IMR-90 (cell line): ENCODE data around the gene MMS19. TPM values are rescaled to one million over a fixed set of nuclear protein-coding genes. Genes with fewer than 3 reads are reported as not detected.

Experiments
- ATAC-seq: fragments of 200-7000 bp; cut with Tn5 transposase; 2 replicates; pipeline ENCODE4 v1.9.1; 2020; ENCODE audit warnings: low read depth, mild to moderate bottlenecking, moderate library complexity
- BruUV-seq: library from RNA; stranded (reverse); fragments of 400-500 nt; replicated peaks from 2 replicates; lab custom pipeline; 2021; lab: Mats Ljungman, UMichigan
- CTCF ChIA-PET: fragments of 300-600 bp; formaldehyde crosslinking; extraction: SDS; loops from one replicate; lab custom pipeline; 2021; ENCODE audit warnings: antibody characterized with exemption; lab: Yijun Ruan, JAX
- POLR2A ChIA-PET: fragments of 300-600 bp; sonication (Branson Sonifier 250); formaldehyde crosslinking; loops from one replicate; lab custom pipeline; 2022; ENCODE audit warnings: antibody characterized with exemption; ENCODE audit not compliant: unreplicated experiment; lab: Charles Lee
- DNase-seq: peaks from one replicate; pipeline ENCODE4 v3.0.0; 2013
- H2AFZ ChIP-seq: replicated peaks from 2 replicates; pipeline ENCODE3; 2013; ENCODE audit warnings: low read length, mild to moderate bottlenecking; ENCODE audit not compliant: poor library complexity
- H2AK5ac ChIP-seq: 2 replicates; pipeline ENCODE4 v1.6.1; 2013; ENCODE audit warnings: low read depth, low read length, inconsistent platforms
- H2AK9ac ChIP-seq: replicated peaks from 2 replicates; pipeline ENCODE3; 2013; ENCODE audit warnings: mild to moderate bottlenecking, low read depth, low read length, moderate library complexity; ENCODE audit not compliant: poor library complexity
- H2BK120ac ChIP-seq: 2 replicates; pipeline ENCODE4 v1.6.1; 2013; ENCODE audit warnings: low read depth, low read length, inconsistent platforms
- H2BK15ac ChIP-seq: 3 replicates; pipeline ENCODE4 v1.6.1; 2013; ENCODE audit warnings: low read depth, low read length, inconsistent platforms
- H2BK20ac ChIP-seq: 2 replicates; pipeline ENCODE4 v1.6.1; 2013; ENCODE audit warnings: low read depth, mild to moderate bottlenecking, inconsistent platforms, low read length, moderate library complexity
- H2BK5ac ChIP-seq: 2 replicates; pipeline ENCODE4 v1.6.1; 2013; ENCODE audit warnings: mild to moderate bottlenecking, low read depth, low read length, inconsistent platforms; ENCODE audit not compliant: poor library complexity, severe bottlenecking
- H3K14ac ChIP-seq: replicated peaks from 2 replicates; pipeline ENCODE4 v1.6.1; 2013; ENCODE audit warnings: low read depth, low read length, inconsistent platforms
- H3K18ac ChIP-seq: 2 replicates; pipeline ENCODE4 v1.6.1; 2013; ENCODE audit warnings: low read depth, low read length, control low read depth
- H3K23ac ChIP-seq: 2 replicates; pipeline ENCODE4 v1.6.1; 2013; ENCODE audit warnings: low read depth, low read length, inconsistent platforms
- H3K27ac ChIP-seq: 2 replicates; pipeline ENCODE4 v1.5.1; 2013; ENCODE audit warnings: mild to moderate bottlenecking, control low read depth, low read length; ENCODE audit not compliant: insufficient read depth
- H3K27me3 ChIP-seq: 2 replicates; pipeline ENCODE4 v1.6.1; 2013; ENCODE audit warnings: low read length; ENCODE audit not compliant: control insufficient read depth, insufficient read depth
- H3K36me3 ChIP-seq: 2 replicates; pipeline ENCODE4 v1.6.1; 2013; ENCODE audit warnings: low read length, mixed read lengths; ENCODE audit not compliant: control insufficient read depth, insufficient read depth
- H3K4ac ChIP-seq: 2 replicates; pipeline ENCODE4 v1.6.1; 2013; ENCODE audit warnings: low read depth, low read length, inconsistent platforms
- H3K4me1 ChIP-seq: 2 replicates; pipeline ENCODE4 v1.6.1; 2013; ENCODE audit warnings: low read length, mixed read lengths; ENCODE audit not compliant: control insufficient read depth, insufficient read depth
- H3K4me2 ChIP-seq: 2 replicates; pipeline ENCODE4 v1.6.1; 2013; ENCODE audit warnings: low read depth, mild to moderate bottlenecking, control low read depth, low read length, moderate library complexity
- H3K4me3 ChIP-seq: 2 replicates; pipeline ENCODE4 v1.5.1; 2013; ENCODE audit warnings: low read depth, mild to moderate bottlenecking, control low read depth, low read length, moderate library complexity; ENCODE audit not compliant: insufficient read depth
- H3K56ac ChIP-seq: 2 replicates; pipeline ENCODE4 v1.6.1; 2013; ENCODE audit warnings: low read length, inconsistent platforms; ENCODE audit not compliant: insufficient read depth; ENCODE audit errors: extremely low read depth
- H3K79me1 ChIP-seq, 2 experiments: 2 replicates each; pipeline ENCODE4 v1.6.1; 2013; ENCODE audit warnings: low read length in 2 of 2, inconsistent platforms in 1 of 2, low read depth in 1 of 2
- H3K9ac ChIP-seq: 2 replicates; pipeline ENCODE4 v1.6.1; 2013; ENCODE audit warnings: low read depth, low read length, control low read depth
- H3K9me1 ChIP-seq: 2 replicates; pipeline ENCODE4 v1.6.1; 2013; ENCODE audit warnings: low read length, inconsistent platforms; ENCODE audit not compliant: insufficient read depth
- H3K9me3 ChIP-seq: 2 replicates; pipeline ENCODE4 v1.6.1; 2013; ENCODE audit warnings: low read length; ENCODE audit not compliant: control insufficient read depth, insufficient read depth
- H4K20me1 ChIP-seq: 2 replicates; pipeline ENCODE4 v1.6.1; 2013; ENCODE audit warnings: low read length, inconsistent platforms; ENCODE audit not compliant: insufficient read depth
- H4K5ac ChIP-seq: 2 replicates; pipeline ENCODE4 v1.6.1; 2013; ENCODE audit warnings: mild to moderate bottlenecking, low read depth, low read length, control low read depth
- H4K8ac ChIP-seq, 2 experiments: 2 replicates each; pipeline ENCODE4 v1.6.1; 2013; ENCODE audit warnings: low read depth in 2 of 2, low read length in 2 of 2, control low read depth in 1 of 2, inconsistent platforms in 1 of 2
- H4K91ac ChIP-seq: 2 replicates; pipeline ENCODE4 v1.6.1; 2013; ENCODE audit warnings: low read depth, low read length, inconsistent platforms; ENCODE audit not compliant: insufficient read depth
- CHD1 ChIP-seq: IDR thresholded peaks from 2 replicates; pipeline ENCODE4 v1.6.1; 2012; ENCODE audit warnings: low read depth, low read length, improper control_type of control experiment
- MXI1 ChIP-seq: IDR thresholded peaks from 2 replicates; pipeline ENCODE4 v1.6.1; 2012; ENCODE audit warnings: low read depth, mild to moderate bottlenecking, low read length, moderate library complexity, borderline replicate concordance
- RCOR1 ChIP-seq: IDR thresholded peaks from 2 replicates; pipeline ENCODE4 v1.6.1; 2012; ENCODE audit warnings: mild to moderate bottlenecking, low read length, improper control_type of control experiment; ENCODE audit not compliant: insufficient replicate concordance
- SMC3 ChIP-seq: fragments of 150-350 bp; IDR thresholded peaks from 2 replicates; pipeline ENCODE4 v1.6.1; 2016; ENCODE audit warnings: low read depth, mild to moderate bottlenecking, antibody characterized with exemption, low read length, moderate library complexity
- WGBS, 2 experiments: methylation state at CpG; one replicate each; pipeline versions ENCODE4 v1.1.5 to v1.1.7; 2013; ENCODE audit warnings: missing lambda C conversion rate in 2 of 2; ENCODE audit not compliant: insufficient read length in 1 of 2; ENCODE audit errors: extremely low coverage in 2 of 2; 5-methylcytosine and 5-hydroxymethylcytosine counted together
- dilution Hi-C: fragments of 300-500 bp; cut with HindIII; formaldehyde crosslinking; loops from one replicate; pipeline ENCODE4 v1.14.3; 2018; ENCODE audit warnings: low sequenced_read_pairs; ENCODE audit not compliant: unreplicated experiment
- in situ Hi-C: fragments of 300-500 bp; cut with MboI; formaldehyde crosslinking; loops from 3 replicates; pipeline ENCODE4 v1.14.3; 2019; ENCODE audit warnings: low sequenced_read_pairs, inconsistent platforms, mixed read lengths
- intact Hi-C: fragments of 100-400 bp; cut with micrococcal nuclease; formaldehyde crosslinking; loops from 2 replicates; pipeline ENCODE4 v1.10.0; 2022
- polyA plus RNA-seq, 3 experiments: library from polyadenylated mRNA; depleted of rRNA; stranded (reverse); fragments of >200 nt; gene quantifications; 2 replicates each; pipeline ENCODE4 v1.2.3, GENCODE V29; 2012; ENCODE audit warnings: low replicate concordance in 1 of 3
- total RNA-seq: library from RNA; depleted of rRNA; stranded (reverse); fragments of >200 nt; gene quantifications from 2 replicates; pipeline ENCODE4 v1.2.3, GENCODE V29; 2012

MMS19 gene
- total and polyA plus RNA-seq, 2 of the 4 experiments (the other 2 are of a cell fraction): 70.1 to 72.7 TPM

GRCh38 chr10:97435211-97435610 lies 63.0 kb downstream of the MMS19 start:
- in situ Hi-C loops: no loop called here
- peaks cover 50% of the 10 kb centered on the region for H3K36me3 ChIP-seq

More at GRCh38 chr10:97435211-97435610, 63.0 kb downstream of the MMS19 start:
- Histone ChIP-seq H3K14ac (no peak overlapping the region), H4K8ac (no peak overlapping the region), H3K4me3 (no peak overlapping the region), H3K4ac (no peak overlapping the region), H3K9me1 (no peaks in the 10 kb centered on the region), H3K9me3 (no peaks in the 10 kb centered on the region), H2BK20ac (no peak overlapping the region), H3K18ac (no peak overlapping the region), H3K4me1 (no peaks in the 10 kb centered on the region), H2BK15ac (no peak overlapping the region), H3K56ac (no peak overlapping the region), H2BK120ac (no peak overlapping the region), H4K20me1 (peaks cover 11% of the 10 kb centered on the region; the same call in 1 of the 2 replicates), H3K79me1 (peaks cover 3 to 14% of the 10 kb centered on the region in 2 experiments; a peak in 2 of 4 replicates), H4K91ac (no peak overlapping the region), H3K9ac (no peak overlapping the region), H3K27me3 (no peaks in the 10 kb centered on the region), H3K23ac (no peak overlapping the region), H2AK9ac (no peak overlapping the region), H2AK5ac (no peak overlapping the region), H4K5ac (no peak overlapping the region), H3K4me2 (no peak overlapping the region), H2BK5ac (no peak overlapping the region), H3K27ac (no peak overlapping the region), H2AFZ (no peak overlapping the region)
- DNase-seq (no peak), ATAC-seq (no peak)
- ChIA-PET POLR2A (no interaction called here), CTCF (no interaction called here)
- dilution Hi-C loops (no loop called here), intact Hi-C loops (no loop called here)
- BruUV-seq: no TSS peak
- TF ChIP-seq SMC3 (no peak), CHD1 (no peak), MXI1 (no peak), RCOR1 (no peak)
- WGBS, 2 experiments: 93% methylated on average over 3 of the region's 6 CpGs; no CpG with 5 or more reads in 1 of the 2 experiments
